ENCODE measurements around the gene SMARCAD1.

GRCh38 chr4:94277534-94277933 lies 69.9 kb downstream of the SMARCAD1 start:
- TF ChIP-seq EZH2phosphoT487 (IDR thresholded peaks at IDR 0.05; ENCODE audit: insufficient read depth, low read depth) (no peak), EZH2 (IDR thresholded peaks at IDR 0.05; ENCODE audit: insufficient read depth, poor library complexity, severe bottlenecking) (no peak)
